ENCODE measurements around the gene JOSD2.

Gene JOSD2

GRCh38 chr19:50458396-50459066, 52.5 kb downstream of the JOSD2 start:
- in situ Hi-C loops (cut with HindIII; ENCODE audit: low sequenced_read_pairs) = no loop called here

DNA sequence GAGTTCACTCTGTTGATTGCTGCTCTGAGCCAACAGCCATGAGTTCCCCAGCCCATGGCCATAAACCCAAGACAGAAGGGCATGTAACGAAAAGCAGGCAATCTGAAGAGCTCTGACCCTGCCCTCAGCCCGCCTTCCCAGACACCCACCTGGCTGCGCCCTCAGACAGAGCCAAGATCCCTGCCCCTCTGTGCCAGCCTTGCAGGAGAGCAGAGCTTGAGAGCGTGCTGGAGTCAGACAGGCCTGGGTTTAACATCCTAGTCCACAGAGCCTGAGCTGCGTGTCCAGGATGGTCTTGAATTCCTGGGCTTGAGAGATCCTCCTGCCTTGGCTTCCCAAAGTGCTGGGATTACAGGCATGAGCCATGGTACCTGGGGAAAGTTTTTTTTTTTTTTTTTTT, 53.7 kb downstream of the JOSD2 start:
- in situ Hi-C loops (cut with HindIII; ENCODE audit: low sequenced_read_pairs) = no loop called here

All from endothelial cell of hepatic sinusoid (primary cell).